Activated CD8-positive, alpha-beta memory T cell treated with anti-CD3 and anti-CD28 coated beads for 1 hour (primary cell): ENCODE data around the gene SPATA7.

ENCODE experiments used
- DNase-seq, 2 donors: peaks; one replicate each; pipeline ENCODE4 v3.0.0-alpha.2; 2020; ENCODE audit warnings: low read depth in 1 of 2; ENCODE audit errors: extremely low read depth in 1 of 2

SPATA7 gene

GRCh38 chr14:88411039-88411438 lies 25.6 kb downstream of the SPATA7 start:
- no peak for DNase-seq

- no peak for DNase-seq
Measured at GRCh38 chr14:88417594-88417993, 32.1 kb downstream of the SPATA7 start.

GRCh38 chr14:88420187-88420586 lies 34.7 kb downstream of the SPATA7 start:
- DNase-seq: no peak

- no peak for DNase-seq
Measured at GRCh38 chr14:88421286-88421685, 35.8 kb downstream of the SPATA7 start.

- DNase-seq: no peak
Measured at GRCh38 chr14:88422047-88422446, 36.6 kb downstream of the SPATA7 start.

GRCh38 chr14:88422919-88423650 lies 37.6 kb downstream of the SPATA7 start:
- DNase-seq: no peak

GRCh38 chr14:88424573-88424972 lies 39.1 kb downstream of the SPATA7 start:
- DNase-seq: no peak

GRCh38 chr14:88426271-88426670 lies 40.8 kb downstream of the SPATA7 start:
- DNase-seq: no peak

GRCh38 chr14:88430976-88431375 lies 45.5 kb downstream of the SPATA7 start:
- DNase-seq: no peak

- DNase-seq: no peak
Measured at GRCh38 chr14:88437658-88438057, 52.2 kb downstream of the SPATA7 start.

GRCh38 chr14:88439088-88439487 lies 53.6 kb downstream of the SPATA7 start:
- DNase-seq: no peak

- no peak for DNase-seq
Measured at GRCh38 chr14:88452231-88452630, 66.8 kb downstream of the SPATA7 start.

GRCh38 chr14:88454886-88455285 lies 69.4 kb downstream of the SPATA7 start:
- no peak for DNase-seq

GRCh38 chr14:88463318-88463717 lies 77.9 kb downstream of the SPATA7 start:
- DNase-seq: no peak

- no peak for DNase-seq
Measured at GRCh38 chr14:88468406-88468805, 82.9 kb downstream of the SPATA7 start.

GRCh38 chr14:88470542-88471440 lies 85.3 kb downstream of the SPATA7 start:
- no peak for DNase-seq

GRCh38 chr14:88473791-88474190 lies 88.3 kb downstream of the SPATA7 start:
- DNase-seq: no peak

- no peak for DNase-seq
Measured at GRCh38 chr14:88476214-88476774, 90.8 kb downstream of the SPATA7 start.

GRCh38 chr14:88476825-88477224 lies 91.4 kb downstream of the SPATA7 start:
- DNase-seq: no peak

GRCh38 chr14:88477513-88478250 lies 92.2 kb downstream of the SPATA7 start:
- DNase-seq: no peak

- no peak for DNase-seq
Measured at GRCh38 chr14:88478931-88479330, 93.5 kb downstream of the SPATA7 start.
